Natural killer cell (primary cell): ENCODE results near the gene C14orf132. TPM values are rescaled to one million over a fixed set of nuclear protein-coding genes. Genes with fewer than 3 reads are reported as not detected.

Experiments
- ATAC-seq, 3 donors: fragments of 150-1000 bp in 2 of 3; fragments of 200-7000 bp in 1 of 3; cut with Tn5 transposase; 1 replicate in 1 of 3; 2 replicates in 2 of 3; pipeline ENCODE4 v1.10.0; 2021; ENCODE audit warnings: mild to moderate bottlenecking in 2 of 3, moderate library complexity in 2 of 3
- DNase-seq, 2 donors: peaks; one replicate each; pipeline versions ENCODE4 v3.0.0 to v3.0.0-alpha.2; 2013 to 2021; ENCODE audit warnings: mixed read lengths in 1 of 2
- H3K27ac ChIP-seq: one replicate; pipeline ENCODE4 v1.5.1; 2013; ENCODE audit warnings: mild to moderate bottlenecking, low read length
- H3K27me3 ChIP-seq: one replicate; pipeline ENCODE4 v1.6.1; 2013; ENCODE audit warnings: low read length; ENCODE audit not compliant: control insufficient read depth, insufficient read depth
- H3K36me3 ChIP-seq: one replicate; pipeline ENCODE4 v1.6.1; 2013; ENCODE audit warnings: low read length; ENCODE audit not compliant: control insufficient read depth, insufficient read depth
- H3K4me1 ChIP-seq: one replicate; pipeline ENCODE4 v1.6.1; 2013; ENCODE audit warnings: low read length; ENCODE audit not compliant: control insufficient read depth, insufficient read depth
- H3K4me3 ChIP-seq: one replicate; pipeline ENCODE4 v1.5.1; 2013; ENCODE audit warnings: low read length
- H3K9me3 ChIP-seq: one replicate; pipeline ENCODE4 v1.6.1; 2013; ENCODE audit warnings: low read length; ENCODE audit not compliant: control insufficient read depth, insufficient read depth
- H3K27ac Mint-ChIP-seq, 2 donors: one replicate each; pipeline ENCODE4 v1.8.0; 2022; ENCODE audit warnings: mild to moderate bottlenecking in 2 of 2, mixed read lengths in 2 of 2, moderate library complexity in 1 of 2
- H3K27me3 Mint-ChIP-seq, 2 donors: one replicate each; pipeline ENCODE4 v1.8.0; 2022; ENCODE audit warnings: low read depth in 2 of 2, mixed read lengths in 2 of 2
- H3K36me3 Mint-ChIP-seq: one replicate; pipeline ENCODE4 v1.8.0; 2022; ENCODE audit warnings: mixed read lengths
- H3K4me1 Mint-ChIP-seq, 2 donors: one replicate each; pipeline ENCODE4 v1.8.0; 2022; ENCODE audit warnings: mixed read lengths in 2 of 2
- H3K4me3 Mint-ChIP-seq: one replicate; pipeline ENCODE4 v1.8.0; 2022; ENCODE audit warnings: mild to moderate bottlenecking, moderate library complexity, mixed read lengths
- H3K9me3 Mint-ChIP-seq, 2 donors: one replicate each; pipeline ENCODE4 v1.8.0; 2022; ENCODE audit warnings: mixed read lengths in 2 of 2
- CTCF ChIP-seq: fragments of 200-600 bp; IDR thresholded peaks from one replicate; pipeline ENCODE4 v1.8.0; 2022; ENCODE audit warnings: antibody characterized with exemption
- WGBS: methylation state at CpG from one replicate; pipeline ENCODE4 v1.1.7; 2013; ENCODE audit warnings: missing lambda C conversion rate; ENCODE audit not compliant: insufficient coverage; 5-methylcytosine and 5-hydroxymethylcytosine counted together
- intact Hi-C: fragments of 100-400 bp; cut with micrococcal nuclease; formaldehyde crosslinking; loops from one replicate; pipeline ENCODE4 v1.14.2; 2022
- total RNA-seq, 4 donors: library from RNA; stranded (reverse); fragments of 120-200 nt in 1 of 4; gene quantifications; one replicate each; pipeline versions ENCODE4 v1.2.3 to v1.2.4, GENCODE V29; 2013 to 2022

The C14orf132 gene
- total RNA-seq, 3 donors from 2014 or later (not counting 1 experiment from before 2014, with no cell fraction given) = 0.07 to 0.23 TPM; not detected in 1

GRCh38 chr14:96122496-96122895 is 83.3 kb downstream of the C14orf132 start:
- DNase-seq (no peak), ATAC-seq (no peak)
- Mint-ChIP-seq H3K9me3 (no peaks in the 10 kb centered on the region), H3K27me3 (peaks cover 7 to 28% of the 10 kb centered on the region in 2 donors), H3K4me3 (no peak overlapping the region), H3K27ac (no peak overlapping the region), H3K4me1 (peaks cover 0 to 12% of the 10 kb centered on the region in 2 donors), H3K36me3 (no peaks in the 10 kb centered on the region)
- no peaks in the 10 kb centered on the region for H3K27me3 ChIP-seq
- intact Hi-C loops = no loop called here
- peaks cover 9% of the 10 kb centered on the region for H3K4me1 ChIP-seq
- no peak for TF ChIP-seq CTCF
- H3K9me3 ChIP-seq = no peaks in the 10 kb centered on the region
- H3K4me3 ChIP-seq = no peak overlapping the region
- H3K36me3 ChIP-seq = no peaks in the 10 kb centered on the region
- no peak overlapping the region for H3K27ac ChIP-seq
- 72% methylated on average over 4 of the region's 6 CpGs for WGBS

DNA sequence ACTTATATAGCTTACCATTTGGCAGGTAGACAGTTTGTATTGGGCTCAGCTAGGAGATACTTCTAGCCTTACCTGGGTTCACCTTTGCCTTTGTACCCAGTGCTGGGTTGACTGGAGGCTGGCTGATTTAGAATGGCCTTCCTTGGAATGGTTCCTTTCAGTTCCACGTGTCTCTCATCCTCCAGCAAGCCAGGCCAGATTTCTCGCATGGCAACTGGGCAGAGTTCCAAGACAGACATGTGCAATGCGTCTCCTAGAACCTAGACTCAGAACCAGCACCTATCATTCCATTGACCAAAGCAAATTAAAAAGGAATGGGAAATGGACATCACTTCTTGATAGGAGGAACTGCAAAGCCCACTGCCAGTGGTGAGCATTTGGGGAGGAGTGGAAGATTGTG is 86.4 kb downstream of the C14orf132 start:
- Histone ChIP-seq H3K9me3 (no peaks in the 10 kb centered on the region), H3K4me3 (no peak overlapping the region), H3K4me1 (peaks cover 9% of the 10 kb centered on the region), H3K27me3 (no peaks in the 10 kb centered on the region), H3K36me3 (no peaks in the 10 kb centered on the region), H3K27ac (no peak overlapping the region)
- ATAC-seq = no peak
- TF ChIP-seq CTCF = no peak
- no peaks in the 10 kb centered on the region for H3K9me3 Mint-ChIP-seq
- H3K36me3 Mint-ChIP-seq = no peaks in the 10 kb centered on the region
- H3K4me3 Mint-ChIP-seq = no peak overlapping the region
- WGBS = 74% methylated on average over 3 of the region's 3 CpGs
- H3K4me1 Mint-ChIP-seq = peaks cover 0 to 12% of the 10 kb centered on the region in 2 donors
- intact Hi-C loops = no loop called here
- peak in 1 of 2 donors; percentile 31 for DNase-seq
- no peak overlapping the region for H3K27ac Mint-ChIP-seq
- peaks cover 13 to 18% of the 10 kb centered on the region in 2 donors for H3K27me3 Mint-ChIP-seq

DNA sequence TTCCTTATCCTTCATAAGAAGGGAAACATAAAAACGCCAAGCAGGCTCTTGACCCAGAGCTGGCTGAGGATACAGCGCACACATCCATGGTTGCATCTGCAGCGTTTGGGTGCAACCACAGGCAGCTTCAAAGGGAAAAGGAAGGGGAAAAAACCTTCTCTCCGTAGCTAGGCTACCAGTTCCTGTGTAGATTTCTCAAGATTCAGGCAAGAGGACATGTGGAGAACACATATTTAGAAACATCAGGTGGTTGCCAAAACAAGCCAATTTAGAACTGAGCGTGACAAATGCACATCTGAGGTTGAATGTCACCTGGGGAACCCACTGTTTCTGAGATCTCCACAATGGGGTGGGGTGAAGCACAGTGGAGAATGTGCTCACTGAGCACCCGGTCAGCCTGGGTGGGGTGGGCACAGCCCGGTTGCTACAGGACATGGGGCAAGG is 87.2 kb downstream of the C14orf132 start:
- ATAC-seq = peak in 2 of 3 donors; percentile 47 to 62
- peaks cover 9% of the 10 kb centered on the region for H3K4me1 ChIP-seq

More for the DNA sequence above, 87.2 kb downstream of the C14orf132 start:
- H3K36me3 Mint-ChIP-seq = no peaks in the 10 kb centered on the region
- H3K27me3 Mint-ChIP-seq = peaks cover 11 to 16% of the 10 kb centered on the region in 2 donors
- TF ChIP-seq CTCF = no peak
- no peak overlapping the region for H3K27ac Mint-ChIP-seq
- no peak overlapping the region for H3K4me3 ChIP-seq
- peak overlapping the region; percentile 26 for H3K4me3 Mint-ChIP-seq
- H3K9me3 Mint-ChIP-seq = no peaks in the 10 kb centered on the region
- no peak overlapping the region for H3K27ac ChIP-seq
- 9% methylated on average over 7 of the region's 7 CpGs for WGBS
- peaks cover 0 to 12% of the 10 kb centered on the region in 2 donors for H3K4me1 Mint-ChIP-seq
- DNase-seq = peak in 1 of 2 donors; percentile 85
- intact Hi-C loops = no loop called here
- H3K36me3 ChIP-seq = no peaks in the 10 kb centered on the region
- no peaks in the 10 kb centered on the region for H3K9me3 ChIP-seq
- no peaks in the 10 kb centered on the region for H3K27me3 ChIP-seq
